ENCODE results near the gene VKORC1L1.
"Not testable (repeated sequence)": the region's sequence is repeated elsewhere in the genome, so short reads cannot be mapped to it uniquely, and the experiment has no call there.

VKORC1L1 gene

DNA sequence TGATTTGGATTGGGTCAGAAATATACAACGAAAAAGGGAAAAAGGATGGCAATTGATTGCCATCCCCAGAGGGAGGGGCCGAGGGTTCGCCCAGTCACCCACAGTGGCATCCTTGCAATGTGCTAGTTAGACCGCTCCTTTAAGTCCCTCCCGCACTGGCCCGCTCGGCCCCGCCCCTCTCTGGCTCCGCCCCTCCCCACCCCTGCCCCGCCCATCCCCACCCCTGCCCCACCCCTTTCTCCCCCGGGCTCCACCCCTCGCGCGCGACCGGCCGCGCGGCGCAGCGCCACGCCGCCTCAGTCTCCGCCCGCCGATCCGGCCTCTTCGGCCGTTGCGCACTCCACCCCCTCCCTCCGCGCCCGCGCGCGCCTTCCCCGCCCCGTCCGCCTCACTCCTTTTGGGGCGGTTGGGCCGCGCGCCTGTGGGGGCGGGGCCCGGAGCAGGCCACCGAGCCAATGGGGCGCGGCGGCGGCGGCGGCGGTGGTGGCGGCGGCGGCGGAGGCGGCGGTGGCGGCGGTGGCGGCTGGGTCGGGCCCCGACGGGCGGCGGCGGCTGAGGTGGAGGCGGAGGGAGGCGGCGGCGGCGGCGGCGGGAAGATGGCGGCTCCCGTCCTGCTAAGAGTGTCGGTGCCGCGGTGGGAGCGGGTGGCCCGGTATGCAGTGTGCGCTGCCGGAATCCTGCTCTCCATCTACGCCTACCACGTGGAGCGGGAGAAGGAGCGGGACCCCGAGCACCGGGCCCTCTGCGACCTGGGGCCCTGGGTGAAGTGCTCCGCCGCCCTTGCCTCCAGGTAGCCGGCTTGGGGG lies at the start of gene VKORC1L1:
TSS of gene VKORC1L1 (plus strand) at position 299 of the 806 bp plus-strand sequence. CDS start at position 597, 298 bp downstream.
- peak; percentile 61 for DNase-seq

DNA sequence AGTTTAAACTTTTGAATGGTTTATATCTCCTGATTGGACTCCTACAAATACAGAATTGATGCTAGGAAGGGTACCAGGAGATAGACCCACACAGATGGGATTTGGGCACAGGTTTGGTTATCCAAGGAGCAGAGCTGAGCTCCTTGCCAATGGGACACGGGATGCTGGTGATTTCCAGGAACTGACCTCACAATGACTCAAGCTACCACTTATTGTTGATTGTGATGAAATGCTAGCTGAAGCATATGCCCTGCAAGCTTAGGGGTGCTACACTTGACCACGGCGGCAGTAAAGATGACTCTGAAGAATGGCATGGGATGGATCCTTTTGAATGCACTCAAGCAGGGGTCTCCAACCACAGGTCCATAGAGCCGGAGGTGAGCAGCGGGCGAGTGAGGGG lies 45.5 kb upstream of the VKORC1L1 start:
- no peak for DNase-seq

DNA sequence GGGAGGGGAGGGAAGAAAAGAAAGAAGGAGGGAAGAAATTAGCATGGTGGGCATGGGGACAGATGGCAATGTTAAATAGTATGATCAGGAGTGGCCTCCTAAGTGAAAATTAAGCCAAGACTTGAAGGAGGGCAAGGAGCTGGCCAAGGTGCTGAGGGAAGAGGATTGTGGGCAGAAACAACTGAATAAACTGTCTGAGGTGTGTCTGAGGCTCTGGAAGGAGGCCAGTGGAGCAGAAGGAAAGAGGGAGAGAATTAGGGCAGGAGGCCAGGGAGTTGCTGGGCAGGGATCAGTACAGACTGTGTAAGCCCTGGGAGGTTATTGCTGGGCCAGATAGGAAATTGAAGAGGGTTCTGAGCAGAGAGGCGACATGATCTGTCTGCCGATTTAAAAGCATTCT lies 40.6 kb upstream of the VKORC1L1 start:
- DNase-seq, result no peak

DNA sequence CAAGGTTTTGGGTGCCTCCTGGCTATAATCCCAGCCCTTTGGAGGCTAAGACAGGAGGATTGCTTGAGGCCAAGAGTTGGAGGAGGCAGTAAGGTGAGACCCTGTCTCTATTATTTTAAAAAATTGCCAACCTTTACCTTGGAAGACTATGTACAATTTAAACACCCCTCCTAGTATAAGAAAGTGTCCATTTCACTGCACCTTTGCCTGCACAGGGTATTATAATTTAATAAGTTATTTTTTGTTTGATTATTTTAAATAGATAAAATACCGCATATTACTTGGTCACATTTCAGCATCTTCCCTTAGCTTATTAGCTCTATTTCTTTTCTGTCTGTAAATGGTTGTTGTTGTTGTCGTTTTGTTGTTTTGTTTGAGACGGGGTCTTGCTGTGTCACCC lies 36.2 kb upstream of the VKORC1L1 start:
- DNase-seq, result not testable (repeated sequence)

DNA sequence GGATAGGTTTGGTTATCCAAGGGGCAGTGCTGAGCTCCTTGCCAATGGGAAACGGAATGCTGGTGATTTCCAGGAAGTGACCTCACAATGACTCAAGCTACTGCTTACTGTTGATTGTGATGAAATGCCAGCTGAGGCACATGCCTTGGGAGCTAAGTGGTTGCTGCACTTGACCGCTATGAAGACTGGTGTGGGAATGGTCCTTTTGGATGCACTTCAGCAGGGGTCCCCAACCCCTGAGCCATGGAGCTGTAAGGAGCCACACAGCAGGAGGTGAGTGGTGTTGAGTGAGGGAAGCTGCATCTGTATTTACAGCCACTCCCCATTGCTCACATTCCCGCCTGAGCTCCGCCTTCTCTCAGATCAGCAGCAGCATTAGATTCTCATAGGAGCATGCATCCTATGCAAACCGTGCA lies 35.3 kb upstream of the VKORC1L1 start:
- DNase-seq, result not testable (repeated sequence)

DNA sequence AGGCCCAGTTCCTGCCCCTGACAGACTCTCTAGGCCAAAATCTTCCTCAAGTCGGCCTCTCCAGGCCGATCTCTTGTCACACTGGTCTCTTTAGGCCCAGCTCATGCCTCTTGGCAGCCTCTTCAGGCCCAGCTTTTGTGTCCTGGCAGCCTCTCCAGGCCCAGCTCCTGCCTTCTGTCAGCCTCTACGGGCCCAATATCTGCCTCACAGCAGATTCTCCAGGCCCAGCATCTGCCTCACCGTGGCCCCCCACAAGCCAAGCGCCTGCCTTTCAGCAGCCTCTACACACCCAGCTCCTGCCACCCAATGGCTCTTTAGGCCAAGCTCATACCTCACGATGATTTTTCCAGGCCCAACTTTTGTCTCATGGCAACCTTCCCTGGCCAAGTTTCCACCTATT lies 33.0 kb upstream of the VKORC1L1 start:
- DNase-seq, result no peak

DNA sequence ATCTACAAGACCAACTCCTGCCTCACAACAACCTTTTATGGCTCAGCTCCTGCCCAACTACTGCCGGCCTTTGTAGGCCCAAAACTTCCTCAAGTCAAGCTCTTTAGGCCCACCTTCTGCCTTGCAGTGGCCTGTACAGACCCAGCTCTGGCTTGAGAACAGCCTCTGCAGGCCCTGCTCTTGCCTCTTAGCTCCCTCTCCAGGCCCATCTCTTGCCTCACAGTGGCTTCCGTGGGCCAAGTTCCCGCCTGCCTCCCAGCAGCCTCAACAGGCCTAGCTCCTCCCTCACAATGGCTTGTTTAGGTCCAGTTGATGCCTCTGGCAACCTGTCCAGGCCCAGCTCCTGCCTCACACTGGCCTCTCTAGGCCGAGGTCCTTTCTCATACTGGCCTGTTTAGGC lies 32.4 kb upstream of the VKORC1L1 start:
- no peak for DNase-seq

DNA sequence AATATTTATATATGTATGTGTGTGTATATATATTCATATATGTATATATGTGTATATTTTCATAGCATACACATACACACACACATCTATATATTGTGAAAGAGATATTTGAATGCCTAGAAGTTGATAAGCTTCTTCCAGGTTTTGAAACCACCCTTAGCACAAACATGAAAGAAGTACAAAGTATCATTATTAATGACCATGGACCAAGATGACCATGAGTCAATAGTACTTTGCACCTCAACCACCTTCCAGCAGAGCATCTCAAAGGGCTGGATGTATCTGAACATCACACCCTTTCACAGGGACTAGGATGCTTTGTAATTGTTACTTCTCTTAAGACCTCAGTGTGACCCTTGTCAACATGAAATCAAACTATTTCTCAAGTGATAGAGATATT lies 29.3 kb upstream of the VKORC1L1 start:
- not testable (repeated sequence) for DNase-seq

DNA sequence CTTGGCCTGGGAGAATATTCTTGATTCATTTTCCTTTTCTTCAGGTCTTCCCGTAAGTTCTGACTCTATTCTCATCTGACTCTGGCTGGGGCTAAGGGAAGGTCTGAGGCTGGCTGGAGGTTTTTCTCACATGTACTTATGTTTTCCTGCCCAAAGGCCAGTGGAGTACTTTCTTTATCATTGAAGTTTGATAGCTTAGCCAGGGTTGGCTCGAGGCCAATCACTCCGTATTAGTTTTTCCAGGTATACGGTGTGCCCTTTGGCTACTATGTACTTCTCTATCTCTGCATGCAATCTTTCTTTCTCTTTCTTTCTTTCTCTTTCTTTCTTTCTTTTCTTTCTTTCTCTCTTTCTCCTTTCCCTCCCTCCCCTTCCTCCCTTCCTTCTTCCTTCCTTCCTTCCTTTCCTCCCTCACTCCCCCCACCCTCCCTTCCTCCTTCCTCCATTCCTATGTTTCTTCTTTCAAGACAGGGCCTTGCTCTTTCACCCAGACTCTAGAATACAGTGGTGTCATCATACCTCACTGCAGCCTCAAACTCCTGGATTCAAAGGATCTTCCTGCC lies 26.8 kb upstream of the VKORC1L1 start:
- DNase-seq, result no peak

DNA sequence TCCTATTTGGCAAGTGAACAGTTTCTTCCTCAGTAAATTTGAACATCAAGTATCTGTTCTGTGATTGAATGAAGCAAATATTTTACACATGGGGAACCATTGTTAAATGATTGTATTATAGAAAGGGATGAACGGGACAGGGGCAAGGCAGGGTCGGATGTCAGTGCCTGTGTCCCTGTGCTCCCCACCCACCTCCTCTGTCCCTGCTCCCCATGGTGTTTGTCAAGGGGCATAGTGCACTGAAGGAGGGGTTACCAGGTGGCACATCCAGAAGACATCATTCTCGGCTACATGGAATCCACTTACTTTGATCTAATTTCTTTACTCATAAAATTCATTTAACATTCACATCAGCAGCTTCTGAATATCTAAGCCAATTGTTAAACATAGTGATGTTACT lies 19.4 kb upstream of the VKORC1L1 start:
- not testable (repeated sequence) for DNase-seq

DNA sequence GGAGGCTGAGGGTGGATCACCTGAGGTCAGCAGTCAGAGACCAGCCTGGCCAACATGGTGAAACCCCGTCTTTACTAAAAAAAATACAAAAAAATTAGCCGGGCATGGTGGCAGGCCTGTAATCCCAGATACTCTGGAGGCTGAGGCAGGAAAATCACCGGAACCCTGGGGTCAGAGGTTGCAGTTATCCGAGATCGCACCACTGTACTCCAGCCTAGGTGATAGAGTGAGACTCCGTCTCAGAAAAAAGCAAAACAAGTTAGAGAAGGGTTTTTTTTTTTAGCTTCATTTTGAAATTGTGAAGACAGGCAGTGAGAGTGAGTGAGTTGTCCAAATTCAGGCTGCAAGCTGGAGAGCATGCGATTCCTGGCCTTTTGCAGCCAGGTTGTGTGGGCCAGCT lies 19.0 kb upstream of the VKORC1L1 start:
- DNase-seq, result not testable (repeated sequence)

DNA sequence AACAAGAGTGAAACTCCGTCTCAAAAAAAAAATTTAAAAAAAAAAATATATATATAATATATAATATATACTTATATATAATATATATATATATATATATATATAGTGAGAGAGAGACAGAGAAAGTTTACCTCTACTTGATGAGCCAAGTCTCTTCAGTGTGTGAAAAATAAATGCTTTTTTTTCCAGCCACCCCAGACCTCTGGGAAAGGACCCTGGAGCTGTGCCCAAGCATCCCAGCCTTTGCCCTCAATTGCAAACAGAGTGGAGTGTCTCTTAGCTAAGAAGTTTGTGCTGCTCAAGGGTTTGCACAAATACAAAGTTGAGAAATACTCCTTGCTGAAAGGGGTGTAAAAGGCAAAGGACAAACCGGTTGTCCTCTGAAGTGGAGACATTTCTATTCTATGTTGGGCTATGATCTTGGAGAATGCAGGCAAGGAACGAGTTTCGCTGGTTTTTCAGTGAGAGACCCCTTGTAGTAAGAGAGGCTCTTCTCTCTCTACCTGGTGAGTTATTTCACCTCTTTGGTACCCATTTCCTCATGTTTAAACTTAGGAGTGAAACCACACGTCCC lies 15.5 kb upstream of the VKORC1L1 start:
- DNase-seq, result not testable (repeated sequence)

DNA sequence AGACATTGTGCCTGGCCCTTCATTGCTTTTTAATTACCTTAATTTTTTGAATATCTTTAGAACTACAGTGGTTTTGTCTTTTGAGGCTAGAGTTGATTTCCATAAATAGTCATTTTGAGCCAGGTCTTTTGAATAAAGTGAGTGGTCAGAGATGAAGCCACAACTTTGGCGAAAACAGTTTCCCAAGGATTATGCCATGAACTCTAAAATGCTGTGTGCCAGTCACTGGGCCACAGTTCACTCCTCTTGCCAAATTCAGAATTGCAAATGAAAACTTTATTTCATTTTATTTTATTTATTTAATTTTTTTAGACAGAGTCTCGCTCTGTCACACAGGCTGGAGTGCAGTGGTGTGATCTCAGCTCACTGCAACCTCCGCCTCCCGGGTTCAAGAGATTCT lies 14.2 kb upstream of the VKORC1L1 start:
- DNase-seq, result not testable (repeated sequence)

DNA sequence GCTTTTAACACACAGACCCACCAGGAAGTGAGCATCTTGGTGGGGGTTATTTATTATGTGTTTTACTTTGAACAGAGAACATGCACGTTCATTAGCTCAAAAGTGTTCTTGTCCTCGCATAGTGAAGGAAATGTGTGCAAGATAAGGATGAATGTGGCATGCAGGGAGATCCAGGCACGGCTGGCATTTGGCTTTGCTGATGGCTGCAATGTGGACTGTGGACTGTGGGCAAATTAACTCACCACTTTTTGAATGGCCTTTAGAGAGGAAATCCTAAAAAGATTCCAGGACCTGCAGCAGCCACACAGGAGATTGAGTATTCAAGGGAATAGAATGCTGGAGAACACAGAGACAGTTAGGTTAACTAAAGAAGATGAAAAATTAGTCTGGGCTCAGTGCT lies 6.6 kb upstream of the VKORC1L1 start:
- DNase-seq, result not testable (repeated sequence)

DNA sequence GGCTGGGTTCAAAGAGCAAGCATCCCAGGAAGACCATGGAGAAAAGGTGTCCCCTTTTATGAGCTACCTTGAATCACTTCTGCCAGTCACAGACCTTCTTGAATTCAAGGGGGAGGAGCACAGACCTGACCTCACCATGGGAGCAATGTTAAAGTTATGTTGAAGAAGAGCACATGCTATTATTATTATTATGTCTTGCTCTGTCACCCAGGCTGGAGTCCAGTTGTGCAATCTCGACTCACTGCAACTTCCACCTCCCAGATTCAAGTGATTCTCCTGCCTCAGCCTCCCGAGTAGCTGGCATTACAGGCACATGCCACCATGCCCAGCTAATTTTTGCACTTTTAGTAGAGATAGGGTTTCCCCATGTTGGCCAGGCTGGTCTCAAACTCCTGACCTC lies 5.2 kb upstream of the VKORC1L1 start:
- not testable (repeated sequence) for DNase-seq

DNA sequence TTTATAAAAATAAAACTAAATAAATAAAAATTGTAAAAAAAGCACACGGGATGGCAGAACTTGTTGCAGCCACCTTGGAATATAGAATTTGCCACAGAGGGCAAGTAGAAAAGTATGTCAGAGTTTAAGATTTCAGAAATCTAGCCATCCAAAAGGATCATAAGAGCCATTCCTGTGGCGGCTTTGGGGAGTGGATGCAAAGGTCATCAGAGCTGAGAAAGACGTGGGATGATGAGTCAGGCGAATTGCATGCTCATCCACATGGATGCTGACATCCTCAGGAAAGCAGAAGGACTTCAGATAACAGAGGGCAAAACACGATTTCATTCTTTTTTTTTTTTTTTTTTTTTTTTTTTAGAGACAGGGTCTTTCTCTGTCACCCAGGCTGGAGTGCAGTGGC lies 3.6 kb upstream of the VKORC1L1 start:
- not testable (repeated sequence) for DNase-seq

DNA sequence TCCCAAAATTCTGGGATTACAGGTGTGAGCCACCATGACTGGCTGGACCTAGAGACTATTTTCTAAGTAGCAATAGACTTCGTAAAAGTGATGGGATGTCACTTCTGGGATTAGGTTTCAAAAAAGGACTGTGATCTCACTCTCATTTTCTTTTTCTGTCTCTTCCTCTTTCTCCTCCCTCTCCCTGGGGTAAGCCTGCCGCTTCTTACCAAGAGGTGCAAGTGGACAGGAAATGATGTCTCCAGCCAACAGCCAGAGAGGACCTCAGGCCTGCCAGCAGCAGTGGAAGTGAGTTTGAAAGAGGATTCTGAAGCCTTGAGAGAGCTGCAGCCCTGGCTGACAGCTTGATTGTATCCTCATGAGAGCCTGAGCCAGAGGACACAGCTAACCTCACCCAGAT lies 1.4 kb upstream of the VKORC1L1 start:
- not testable (repeated sequence) for DNase-seq

DNA sequence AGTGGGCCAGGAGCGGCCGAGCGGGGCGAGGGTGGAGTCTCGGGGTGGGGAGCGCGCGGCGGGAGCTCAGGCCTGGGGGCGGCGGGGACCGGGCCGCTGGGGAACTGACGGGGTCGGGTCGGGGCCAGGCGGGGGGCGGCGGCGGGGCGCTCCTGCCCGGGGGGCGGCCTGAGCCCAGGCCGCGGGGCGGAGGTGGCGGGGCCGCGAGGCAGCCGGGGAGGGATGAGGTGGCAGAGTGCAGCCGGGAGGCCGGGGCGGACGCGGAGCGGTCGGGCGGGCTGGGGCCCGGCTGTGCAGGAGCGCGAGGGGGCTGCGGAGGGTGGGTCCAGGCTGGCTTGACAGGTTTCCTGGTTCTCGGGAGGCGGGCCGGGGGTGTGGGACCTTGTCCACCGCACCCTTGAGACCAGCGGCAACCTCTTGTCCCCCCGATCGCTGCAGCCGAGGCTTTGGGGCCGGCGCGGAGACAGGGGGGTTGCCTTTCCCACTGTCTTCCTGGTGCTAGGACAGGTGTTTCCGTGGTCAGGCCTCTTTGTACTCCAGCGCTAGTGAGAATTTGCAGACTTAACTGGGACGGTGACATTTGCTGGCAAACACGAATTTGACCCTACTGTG lies 814 bp downstream of the VKORC1L1 start:
- DNase-seq, result not testable (repeated sequence)

DNA sequence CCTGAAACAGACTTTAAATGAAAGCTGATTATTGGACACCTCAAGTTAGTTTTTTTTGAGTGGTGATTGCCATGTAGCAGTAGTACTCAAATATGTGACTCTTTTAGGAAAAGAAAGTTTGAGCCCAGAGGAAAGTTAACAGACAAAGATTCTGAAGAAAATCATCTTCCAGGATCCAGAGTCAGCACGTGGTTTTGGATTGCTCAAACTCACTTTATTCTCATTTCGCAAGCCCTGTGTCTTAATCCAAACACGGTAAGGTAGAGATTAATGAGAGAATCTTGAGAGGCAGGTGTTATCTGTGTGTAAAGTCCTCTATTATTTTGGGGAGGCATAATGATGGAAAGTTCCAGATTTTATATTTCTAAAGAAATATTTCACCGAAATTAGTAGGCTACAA lies 2.8 kb downstream of the VKORC1L1 start:
- not testable (repeated sequence) for DNase-seq

DNA sequence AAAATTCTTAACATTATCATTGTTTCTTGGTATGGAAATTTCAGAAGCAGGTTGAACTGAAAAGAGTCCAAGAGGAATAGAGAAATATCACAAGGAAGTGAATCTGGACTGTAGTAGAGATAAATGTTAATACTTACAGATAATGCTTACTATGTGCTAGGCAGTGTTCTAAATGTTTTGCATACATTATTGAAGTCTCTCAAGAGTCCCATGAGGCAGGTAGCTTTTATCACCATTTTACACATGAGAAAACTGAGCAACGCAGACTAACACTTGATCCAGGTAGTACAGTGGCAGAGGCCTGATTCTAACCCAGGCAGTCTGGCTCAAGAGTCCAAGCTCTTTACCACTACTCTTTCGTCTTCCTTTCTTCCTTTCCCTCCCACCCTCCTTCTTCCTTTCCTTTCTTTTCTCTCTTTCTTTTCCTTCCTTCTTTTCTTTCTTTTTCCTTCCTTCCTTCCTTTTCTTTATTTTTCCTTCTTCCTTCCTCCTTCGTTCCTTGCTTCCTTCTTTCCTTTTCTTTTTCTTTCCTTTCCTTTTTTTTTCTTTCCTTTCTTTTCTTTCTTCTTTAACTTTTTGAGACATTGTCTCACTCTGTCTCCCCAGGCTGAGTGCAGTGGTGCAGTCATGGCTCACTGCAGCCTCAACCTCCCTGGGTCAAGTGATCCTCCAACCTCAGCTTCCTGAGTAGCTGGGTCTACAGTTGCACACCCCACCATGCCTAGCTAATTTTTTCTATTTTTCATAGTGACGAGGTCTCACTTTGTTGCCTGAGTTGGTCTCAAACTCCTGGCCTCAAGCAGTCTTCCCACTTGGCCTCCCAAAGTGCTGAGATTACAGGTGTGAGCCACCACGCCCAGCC lies 6.6 kb downstream of the VKORC1L1 start:
- not testable (repeated sequence) for DNase-seq

DNA sequence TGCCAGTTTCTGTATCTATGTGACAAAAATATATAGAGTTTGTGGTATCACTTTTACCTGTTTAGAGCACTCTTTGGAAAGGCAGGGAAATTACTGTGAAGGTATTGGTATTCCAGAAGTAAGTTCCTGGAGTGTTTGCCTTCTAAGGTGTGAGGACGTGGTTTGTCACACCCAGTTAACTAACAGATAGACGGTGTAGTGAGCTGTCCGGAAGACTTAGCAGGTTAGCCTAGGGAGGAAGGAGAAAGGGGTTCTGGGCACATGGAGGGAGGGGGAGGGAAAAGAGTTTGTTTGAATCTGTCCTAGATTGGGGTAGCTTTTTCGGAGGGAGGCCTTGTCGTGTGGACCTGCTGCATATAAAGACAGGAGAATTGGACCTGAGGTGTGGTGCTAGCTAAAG lies 7.4 kb downstream of the VKORC1L1 start:
- DNase-seq, result not testable (repeated sequence)

DNA sequence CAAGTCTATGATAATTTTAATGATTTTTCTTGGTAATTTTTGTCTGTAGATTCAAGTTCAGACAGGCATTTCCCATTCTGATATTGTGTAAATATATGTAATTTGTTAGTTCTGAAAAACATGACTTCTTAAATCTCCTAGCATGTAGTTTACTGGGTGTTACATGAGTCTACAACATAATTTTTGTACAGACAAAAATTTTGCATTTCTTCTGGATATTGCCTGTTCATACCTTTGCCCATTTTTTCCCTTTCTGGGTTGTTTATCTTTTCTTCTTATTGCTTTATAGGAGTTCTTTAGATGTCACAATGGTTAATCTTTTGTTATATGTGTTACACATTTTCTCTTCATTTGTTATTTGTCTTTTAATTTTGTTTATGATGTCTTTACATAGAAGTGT lies 12.1 kb downstream of the VKORC1L1 start:
- DNase-seq, result not testable (repeated sequence)

DNA sequence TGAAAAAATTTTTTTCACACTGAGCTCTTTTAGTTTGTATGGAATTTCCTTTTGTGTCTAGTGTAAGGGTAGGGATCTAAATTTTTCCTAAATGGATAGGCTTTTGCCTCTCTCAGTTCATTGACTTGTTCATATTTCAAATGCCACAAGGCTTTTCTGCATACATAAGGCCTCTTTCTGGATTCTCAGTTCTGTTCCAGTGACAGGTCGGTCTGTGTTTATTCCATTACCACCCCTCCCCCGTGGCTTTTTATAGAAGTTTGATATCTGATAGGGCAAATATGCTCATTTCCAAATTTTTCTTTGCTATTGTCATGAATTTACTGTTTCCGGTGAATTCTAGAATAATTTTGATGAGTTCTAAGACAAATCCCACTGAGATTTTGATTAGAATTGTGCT lies 12.7 kb downstream of the VKORC1L1 start:
- not testable (repeated sequence) for DNase-seq

Measured in 8988T (cell line).